ENCODE data around the gene SCGB1A1.
"Not testable (repeated sequence)": the region's sequence is repeated elsewhere in the genome, so short reads cannot be mapped to it uniquely, and the experiment has no call there.

Gene SCGB1A1

DNA sequence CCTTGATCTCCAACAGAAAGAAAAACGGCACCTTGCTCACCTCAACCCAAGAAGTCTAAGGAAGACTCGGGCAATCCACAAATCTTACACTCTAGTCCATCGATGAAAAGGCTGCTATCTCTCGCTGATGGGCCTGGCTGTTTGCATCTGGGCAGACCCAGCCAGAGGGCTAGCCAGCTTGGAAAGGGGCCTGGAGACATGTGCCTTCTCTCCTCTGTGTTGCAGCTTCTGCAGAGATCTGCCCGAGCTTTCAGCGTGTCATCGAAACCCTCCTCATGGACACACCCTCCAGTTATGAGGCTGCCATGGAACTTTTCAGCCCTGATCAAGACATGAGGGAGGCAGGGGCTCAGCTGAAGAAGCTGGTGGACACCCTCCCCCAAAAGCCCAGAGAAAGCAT, 3.2 kb downstream of the SCGB1A1 start:
- no peak for DNase-seq (ENCODE audit: low read depth)

- DNase-seq (ENCODE audit: low read depth), result no peak
These were observed 4.2 kb downstream of the SCGB1A1 start for GRCh38 chr11:62423012-62423411.

DNA sequence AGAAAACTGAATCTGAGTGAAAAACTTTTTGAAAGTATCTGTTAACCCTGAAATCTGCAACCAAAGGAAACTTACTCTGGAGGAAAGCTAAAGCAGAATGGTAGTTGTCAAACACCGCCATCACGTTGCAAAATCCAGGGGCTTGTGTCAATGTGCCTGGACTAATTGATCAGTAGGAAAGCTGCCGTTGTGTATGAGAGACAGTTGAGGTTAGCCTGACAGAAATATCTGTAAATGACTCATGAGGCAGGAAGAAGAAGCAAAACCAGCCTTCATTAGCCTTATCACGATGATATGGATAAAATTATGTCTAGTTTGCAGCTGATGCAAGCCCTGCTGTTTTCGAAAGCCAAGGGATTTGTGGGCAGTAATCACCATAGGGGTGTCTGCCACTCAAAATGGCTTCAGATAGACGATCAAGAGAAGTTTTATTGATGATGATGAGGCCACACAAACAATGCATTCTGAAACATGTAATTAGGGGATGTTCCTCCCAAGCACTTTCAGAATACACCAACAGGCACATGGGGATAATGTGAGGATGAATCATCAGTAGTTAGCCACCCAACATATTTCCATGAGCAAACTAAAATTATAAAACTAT, 8.9 kb downstream of the SCGB1A1 start:
- peak; percentile 13 for DNase-seq (ENCODE audit: low read depth)

DNA sequence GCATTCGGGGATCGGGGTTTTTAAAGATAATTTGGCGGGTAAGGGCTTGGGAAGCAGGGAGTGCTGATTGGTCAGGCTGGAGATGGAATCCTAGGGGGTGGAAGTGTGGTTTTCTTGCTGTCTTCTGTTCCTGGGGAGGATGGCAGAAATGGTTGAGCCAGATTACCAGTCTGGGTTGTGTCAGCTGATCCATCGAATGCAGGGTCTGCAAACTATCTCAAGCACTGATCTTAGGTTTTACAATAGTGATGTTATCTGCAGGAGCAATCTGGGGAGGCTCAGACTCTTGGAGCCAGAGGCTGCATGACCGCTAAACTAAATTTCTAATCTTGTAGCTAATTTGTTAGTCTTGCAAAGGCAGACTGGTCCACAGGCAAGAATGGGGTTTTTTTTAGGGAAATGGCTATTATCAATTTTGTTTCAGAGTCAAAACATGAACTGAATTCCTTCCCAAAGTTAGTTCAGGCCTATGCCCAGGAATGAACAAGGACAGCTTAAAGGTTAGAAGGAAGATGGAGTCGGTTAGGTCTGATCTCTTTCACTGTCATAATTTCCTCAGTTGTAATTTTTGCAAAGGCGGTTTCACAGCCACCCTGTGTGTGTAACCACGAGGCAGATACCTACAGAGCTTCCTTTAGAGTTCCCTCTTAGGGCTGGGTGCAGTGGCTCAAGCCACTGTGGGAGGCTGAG, 10.2 kb downstream of the SCGB1A1 start:
- DNase-seq (ENCODE audit: low read depth), result no peak

- DNase-seq (ENCODE audit: low read depth), result peak; percentile 65
These were observed 11.6 kb downstream of the SCGB1A1 start for GRCh38 chr11:62430425-62430824.

DNA sequence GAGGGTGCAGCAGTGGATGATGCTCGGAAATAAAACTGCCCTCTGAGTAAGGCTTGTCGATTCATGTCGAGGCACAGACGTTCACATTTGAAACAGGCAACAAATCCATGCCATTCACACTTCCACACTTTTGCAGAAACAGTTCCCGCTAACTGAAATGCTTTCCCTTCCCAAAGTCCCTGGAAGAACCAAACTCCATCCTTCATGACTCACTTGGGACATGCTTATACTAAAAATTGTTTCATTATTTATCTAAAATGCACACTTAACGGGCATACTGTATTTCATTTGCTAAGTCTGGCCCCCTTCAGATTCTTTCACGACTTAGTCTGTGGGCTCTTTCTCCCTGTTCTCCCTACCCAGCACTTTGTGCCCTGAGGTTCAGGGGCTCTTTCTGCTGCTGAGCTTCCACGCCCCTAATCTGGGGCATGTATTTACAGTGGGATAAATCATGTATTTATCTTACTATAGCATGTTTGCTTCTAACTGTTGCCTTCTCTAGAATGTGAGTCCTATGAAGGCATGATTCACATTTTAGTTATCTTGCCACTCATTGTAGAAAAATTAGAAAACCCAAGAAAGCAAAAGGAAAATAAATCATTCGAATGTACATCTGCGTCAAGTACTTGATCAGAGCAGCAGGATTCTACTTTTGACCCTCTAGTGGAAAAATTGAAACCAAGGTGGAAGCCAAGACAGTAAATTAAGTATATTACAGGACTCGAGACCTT, 12.5 kb downstream of the SCGB1A1 start:
- DNase-seq (ENCODE audit: low read depth), result peak; percentile 65

DNA sequence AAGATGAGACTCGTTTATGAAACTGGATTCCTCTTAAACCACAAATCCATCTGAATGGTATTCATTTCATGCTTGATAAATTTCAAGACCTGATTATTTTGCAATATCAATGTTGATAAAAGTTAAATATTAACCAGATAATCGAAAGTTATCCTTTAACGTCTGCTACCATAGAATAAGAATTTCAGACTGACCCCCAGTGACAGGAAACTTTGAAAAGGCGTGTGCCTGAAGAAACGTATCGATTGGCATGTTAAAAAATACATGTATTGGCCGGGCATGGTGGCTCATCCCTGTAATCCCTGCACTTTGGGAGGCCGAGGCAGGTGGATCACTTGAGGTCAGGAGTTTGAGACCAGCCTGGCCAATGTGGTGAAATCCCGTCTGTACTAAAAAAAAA, 13.9 kb downstream of the SCGB1A1 start:
- no peak for DNase-seq (ENCODE audit: low read depth)

DNA sequence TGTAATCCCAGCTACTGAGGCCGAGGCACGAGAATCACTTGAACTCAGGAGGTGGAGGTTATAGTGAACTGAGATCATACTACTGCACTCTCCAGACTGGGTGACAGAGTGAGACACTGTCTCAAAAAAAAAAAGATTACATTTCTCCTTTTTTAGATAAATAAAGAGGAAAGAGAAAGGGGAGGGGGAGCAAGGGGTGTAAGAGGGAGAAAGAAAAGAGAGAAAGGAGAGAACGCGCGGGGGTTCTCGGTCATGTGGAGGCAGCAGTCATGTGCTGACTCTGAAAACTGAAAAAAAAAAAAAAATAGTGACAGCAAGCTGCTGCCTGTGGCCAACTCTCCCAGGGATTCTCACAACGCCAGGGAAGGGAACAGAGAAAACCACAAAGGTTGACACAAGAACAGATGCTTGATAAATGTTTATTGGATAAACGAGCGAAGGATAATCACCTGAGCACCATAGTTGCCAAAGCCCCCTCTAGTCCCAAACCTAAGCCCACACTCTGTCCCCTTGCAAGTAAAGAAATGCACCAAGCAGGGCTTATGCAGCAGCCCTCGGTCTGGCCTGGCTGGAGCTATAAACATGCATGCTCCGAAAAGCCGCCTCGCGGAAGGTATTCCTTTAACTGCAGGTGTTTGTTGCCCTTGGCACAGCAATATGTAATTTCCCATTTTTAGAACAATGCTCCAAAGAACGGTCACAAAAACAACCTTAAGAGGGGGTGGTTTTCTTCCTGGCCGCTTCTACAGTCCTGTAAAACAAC, 14.5 kb downstream of the SCGB1A1 start:
- no peak for DNase-seq (ENCODE audit: low read depth)

GRCh38 chr11:62433904-62434276, 15.1 kb downstream of the SCGB1A1 start:
- no peak for DNase-seq (ENCODE audit: low read depth)

- no peak for DNase-seq (ENCODE audit: low read depth)
These were observed 17.2 kb downstream of the SCGB1A1 start for GRCh38 chr11:62435846-62436660.

- no peak for DNase-seq (ENCODE audit: low read depth)
These were observed 18.8 kb downstream of the SCGB1A1 start for GRCh38 chr11:62437616-62438015.

DNA sequence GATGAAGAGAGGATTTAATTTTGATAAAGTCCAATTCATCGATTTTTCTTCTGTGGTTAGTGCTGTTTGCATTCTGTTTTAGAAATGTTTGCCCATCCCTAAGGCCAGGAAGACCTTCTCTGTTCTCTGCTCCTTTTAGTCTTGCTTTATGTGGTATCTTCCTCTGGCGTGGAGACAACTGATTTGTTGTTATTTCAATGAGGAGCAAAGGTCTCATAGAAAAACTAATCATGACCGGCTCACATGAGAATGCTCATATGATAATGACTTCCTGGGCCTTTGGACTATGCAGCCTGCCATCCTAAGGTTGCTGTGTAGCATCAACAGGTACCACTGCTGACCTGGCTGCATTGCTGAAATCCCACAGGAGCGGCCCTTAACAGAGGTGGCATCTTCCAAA, 19.8 kb downstream of the SCGB1A1 start:
- no peak for DNase-seq (ENCODE audit: low read depth)

DNA sequence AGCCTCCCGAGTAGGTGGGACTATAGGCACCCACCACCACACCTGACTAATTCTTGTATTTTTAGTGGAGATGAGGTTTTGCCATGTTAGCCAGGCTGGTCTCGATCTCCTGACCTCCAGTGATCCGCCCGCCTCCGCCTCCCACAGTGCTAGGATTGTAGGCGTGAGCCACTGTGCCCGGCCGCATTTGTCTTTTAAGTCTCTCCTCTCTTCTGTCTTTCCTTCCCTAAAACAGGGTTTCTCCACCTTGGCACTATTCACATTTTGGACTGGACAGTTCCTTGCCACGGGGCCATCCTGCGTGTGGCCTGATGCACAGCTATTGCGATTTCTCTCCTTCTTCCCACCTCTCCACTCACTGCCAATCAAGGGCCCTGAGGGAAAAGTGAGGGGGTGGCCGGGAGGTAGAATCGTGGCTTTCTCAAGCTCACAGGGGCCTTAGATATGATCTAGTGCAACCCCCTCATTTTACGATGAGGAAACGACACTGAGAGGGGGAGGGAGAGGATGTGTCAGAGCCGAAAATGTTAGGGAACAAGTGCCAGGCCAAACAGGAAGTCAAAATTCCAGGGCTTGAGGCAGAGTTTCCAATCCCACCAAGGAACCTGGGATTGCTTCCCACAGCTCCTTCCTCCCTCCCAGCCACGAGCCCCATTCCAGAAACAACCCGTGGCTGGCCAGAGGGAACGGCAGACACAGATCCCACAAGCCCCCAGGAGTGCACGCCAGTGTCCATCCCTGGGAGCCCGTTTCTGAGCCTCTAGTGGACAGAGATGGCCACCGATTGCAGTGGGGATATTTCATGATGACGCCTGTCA, 21.2 kb downstream of the SCGB1A1 start:
- peak; percentile 64 for DNase-seq (ENCODE audit: low read depth)

DNA sequence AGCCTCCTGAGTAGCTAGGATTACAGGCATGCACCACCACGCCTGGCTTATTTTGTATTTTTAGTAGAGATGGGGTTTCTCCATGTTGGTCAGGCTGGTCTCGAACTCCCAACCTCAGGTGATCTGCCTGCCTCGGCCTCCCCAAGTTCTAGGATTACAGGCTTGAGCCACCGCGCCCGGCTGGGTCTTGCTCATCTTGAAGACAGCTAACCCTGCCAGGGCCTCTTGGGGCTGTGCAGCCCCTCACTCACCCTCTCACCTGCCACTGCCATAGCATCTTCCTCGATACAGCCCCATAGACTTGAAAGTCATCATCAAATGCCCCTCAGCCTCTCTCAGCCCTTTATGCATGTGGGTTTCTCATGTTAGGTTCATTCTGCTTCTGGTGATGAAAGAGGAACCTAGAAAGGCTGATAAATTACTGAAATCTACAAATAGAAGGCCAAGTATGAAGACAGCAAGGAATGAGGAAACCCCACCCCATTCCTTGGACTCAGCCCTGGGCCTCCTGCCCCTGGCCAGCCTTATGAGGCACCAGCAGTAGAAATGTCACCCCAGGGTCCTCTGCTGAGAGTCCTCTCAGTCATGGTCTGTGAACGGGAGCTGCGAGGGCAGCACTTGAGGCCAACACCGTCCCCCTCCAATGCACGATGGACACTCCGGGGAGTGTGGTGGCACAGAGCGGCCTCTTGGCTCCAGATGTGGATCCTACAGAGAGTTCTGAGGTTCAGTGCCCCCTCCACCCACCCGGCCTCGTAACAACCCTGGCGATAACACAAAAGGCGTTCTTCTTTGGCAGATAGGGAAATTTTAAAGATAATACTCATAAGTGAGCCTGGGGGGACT, 24.8 kb downstream of the SCGB1A1 start:
- peak; percentile 67 for DNase-seq (ENCODE audit: low read depth)

DNA sequence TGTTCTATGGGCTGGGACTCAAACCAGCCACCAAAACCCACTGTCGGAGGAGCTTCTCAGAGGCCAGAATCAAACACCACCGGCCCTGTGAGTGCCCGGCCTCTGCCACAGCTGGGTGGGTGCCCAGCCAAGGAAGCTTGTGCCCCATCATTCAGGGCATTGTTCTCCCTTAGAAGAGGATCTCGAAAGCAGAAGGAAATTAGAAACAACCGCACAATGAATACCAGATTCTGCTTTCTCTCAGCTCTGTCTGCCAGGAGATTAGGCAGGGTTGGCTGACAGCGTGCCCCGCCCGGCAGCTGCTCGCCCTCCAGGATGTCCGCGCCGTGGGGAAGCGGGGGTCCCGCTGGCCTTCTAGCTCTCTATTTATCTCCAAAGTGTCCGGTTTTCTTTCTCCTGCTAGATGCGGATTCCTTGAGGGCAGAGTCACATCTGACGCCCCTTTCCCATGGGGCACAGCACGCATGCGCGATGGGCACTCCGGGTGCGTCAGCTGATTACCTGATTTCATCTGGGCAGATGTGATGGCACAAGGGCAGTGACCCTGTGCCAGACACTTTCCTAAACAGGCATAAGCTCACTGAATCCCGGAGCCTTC, 25.5 kb downstream of the SCGB1A1 start:
- peak; percentile 89 for DNase-seq (ENCODE audit: low read depth)

DNA sequence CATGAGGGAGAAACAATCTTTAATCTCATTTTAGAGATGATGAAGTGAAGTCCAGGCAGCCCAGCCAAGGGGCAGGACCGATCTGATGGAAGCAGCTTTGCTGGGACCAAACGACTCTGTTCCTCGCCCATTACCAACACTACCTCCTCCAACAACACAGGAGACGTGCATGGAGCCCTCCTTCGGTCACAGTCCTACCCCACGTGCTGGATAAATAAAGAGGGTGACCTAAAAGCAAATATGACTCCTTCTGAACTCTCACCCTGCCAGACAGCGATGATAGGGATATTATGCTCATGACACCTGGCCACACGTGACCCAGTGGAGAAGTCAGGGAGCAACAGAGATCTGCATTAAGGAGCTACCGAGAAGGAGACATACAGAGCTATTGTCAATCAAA, 26.0 kb downstream of the SCGB1A1 start:
- DNase-seq (ENCODE audit: low read depth), result no peak

DNA sequence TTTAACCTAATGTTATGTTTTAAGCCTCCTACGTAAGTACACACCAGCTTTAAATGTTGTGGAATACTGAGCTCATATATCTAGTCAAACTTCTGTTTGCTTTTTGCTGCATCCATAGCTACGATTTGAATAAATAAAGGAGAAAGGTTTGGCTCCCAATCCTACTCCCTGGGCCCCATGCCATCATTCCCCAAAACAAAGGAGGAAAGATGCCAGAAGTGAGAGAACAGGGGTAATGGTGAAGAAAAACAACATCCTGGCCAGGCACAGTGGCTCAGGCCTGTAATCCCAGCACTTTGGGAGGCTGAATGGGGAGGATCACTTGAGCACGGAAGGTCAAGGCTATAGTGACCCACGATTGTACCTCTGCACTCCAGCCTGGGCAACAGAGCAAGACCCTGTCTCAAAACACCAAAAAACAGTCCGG, 26.5 kb downstream of the SCGB1A1 start:
- DNase-seq (ENCODE audit: low read depth), result peak; percentile 81

DNA sequence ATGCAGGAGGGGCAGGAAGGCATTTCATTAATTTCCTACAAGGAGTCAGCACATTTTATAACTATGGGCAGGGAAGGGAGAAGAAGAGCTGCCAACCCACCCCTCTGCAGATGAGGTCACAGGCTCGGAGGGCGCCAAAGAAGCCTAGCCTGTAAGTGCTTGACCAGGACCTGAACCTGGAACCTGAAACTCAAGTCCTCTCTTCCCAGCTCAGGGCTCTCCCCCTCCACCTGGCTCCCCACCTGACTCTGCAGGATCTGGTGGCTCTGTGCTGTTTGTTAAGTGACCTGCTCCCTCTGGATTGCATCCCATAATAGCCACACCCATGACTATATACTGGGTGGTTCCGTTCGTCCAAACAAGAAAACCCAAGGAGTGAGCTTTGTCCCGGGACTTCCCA, 27.3 kb downstream of the SCGB1A1 start:
- DNase-seq (ENCODE audit: low read depth), result no peak

DNA sequence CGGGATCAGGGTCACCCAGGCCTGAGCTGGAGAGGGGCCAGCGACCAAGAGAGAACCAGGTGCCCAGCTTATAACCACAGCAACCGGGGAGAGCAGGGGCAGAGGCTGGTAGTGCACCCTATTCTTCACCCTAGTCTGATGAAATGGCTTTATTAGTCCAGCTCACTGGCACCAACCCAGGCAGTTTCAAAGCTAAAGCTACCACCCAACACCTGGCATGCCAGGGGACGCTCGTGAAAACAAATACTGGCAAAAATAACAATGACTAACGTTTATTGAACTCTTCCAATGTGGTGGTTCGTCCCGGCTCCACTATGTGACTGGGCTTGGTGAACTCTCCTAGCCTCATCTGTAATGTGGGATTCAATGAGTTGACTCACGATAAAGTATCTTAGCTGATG, 30.6 kb downstream of the SCGB1A1 start:
- DNase-seq (ENCODE audit: low read depth), result no peak

DNA sequence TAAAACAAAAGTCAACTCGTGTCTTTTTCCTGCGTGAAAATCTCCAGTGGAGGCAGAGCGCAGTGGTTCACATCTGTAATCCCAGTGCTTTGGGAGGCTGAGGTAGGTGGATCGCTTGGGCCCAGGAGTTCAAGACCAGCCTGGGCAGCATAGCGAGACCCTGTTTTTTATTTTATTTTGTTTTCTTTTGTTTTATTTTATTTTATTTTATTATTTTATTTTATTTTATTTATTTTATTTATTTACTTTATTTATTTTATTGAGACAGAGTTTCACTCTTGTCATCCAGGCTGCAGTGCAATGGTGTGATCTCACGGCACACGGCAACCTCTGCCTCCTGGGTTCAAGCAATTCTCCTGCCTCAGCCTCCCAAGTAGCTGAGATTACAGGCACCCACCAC, 31.1 kb downstream of the SCGB1A1 start:
- DNase-seq (ENCODE audit: low read depth), result not testable (repeated sequence)

Data from fibroblast of gingiva (primary cell).